ENCODE results near the gene PPP1CA. TPM values are rescaled to one million over a fixed set of nuclear protein-coding genes. Genes with fewer than 3 reads are reported as not detected.

Gene PPP1CA
- total RNA-seq, 4 donors from 2014 or later: 146 to 202 (median 185) TPM

GRCh38 chr11:67419325-67420049 is 17.8 kb upstream of the PPP1CA start:
- DNase-seq: no peak
- WGBS, 2 donors: 71% methylated on average over 1 of the region's 21 CpGs; no CpG with 5 or more reads in 1 of the 2 donors
- Histone ChIP-seq H3K27ac (peak overlapping the region; percentile 4 to 97 (median 44)), H3K27me3 (peaks cover 0 to 5% (median 0%) of the 10 kb centered on the region in 4 donors), H3K4me1 (peaks cover 42 to 84% (median 59%) of the 10 kb centered on the region in 3 donors), H3K9me3 (no peaks in the 10 kb centered on the region), H3K36me3 (no peaks in the 10 kb centered on the region), H3K4me3 (no peak overlapping the region)
- TF ChIP-seq POLR2A (IDR thresholded peaks at IDR 0.05) (no peak), CTCF (IDR thresholded peaks at IDR 0.05) (no peak)
- intact Hi-C loops (cut with DNase I): no loop called here

- Histone ChIP-seq H3K27ac (peak overlapping the region; percentile 4 to 62 (median 61)), H3K36me3 (no peaks in the 10 kb centered on the region), H3K27me3 (peaks cover 0 to 5% (median 0%) of the 10 kb centered on the region in 4 donors), H3K4me1 (peaks cover 42 to 84% (median 59%) of the 10 kb centered on the region in 3 donors), H3K9me3 (no peaks in the 10 kb centered on the region), H3K4me3 (no peak overlapping the region)
- DNase-seq: no peak
- 20 to 37% methylated on average over 2 to 12 of the region's 26 CpGs for whole genome bisulfite sequencing, 2 donors
- no peak for TF ChIP-seq POLR2A (IDR thresholded peaks at IDR 0.05)
- no peak for TF ChIP-seq CTCF (IDR thresholded peaks at IDR 0.05)
- intact Hi-C loops (cut with DNase I): no loop called here
Observed at GRCh38 chr11:67418476-67419281, 17.0 kb upstream of the PPP1CA start.

- no peak for DNase-seq
- 55% methylated on average over 4 of the region's 12 CpGs; no CpG with 5 or more reads in 1 of the 2 donors for WGBS, 2 donors
- intact Hi-C loops (cut with DNase I): no loop called here
- no peaks in the 10 kb centered on the region for H3K36me3 ChIP-seq
- no peak overlapping the region for H3K4me3 ChIP-seq
- TF ChIP-seq POLR2A (IDR thresholded peaks at IDR 0.05) (no peak), CTCF (IDR thresholded peaks at IDR 0.05) (no peak)
- H3K9me3 ChIP-seq: no peaks in the 10 kb centered on the region
- H3K4me1 ChIP-seq: peaks cover 42 to 75% (median 52%) of the 10 kb centered on the region in 3 donors
- peak overlapping the region; percentile 31 to 78 (median 60) for H3K27ac ChIP-seq
- peaks cover 0 to 13% (median 0%) of the 10 kb centered on the region in 4 donors for H3K27me3 ChIP-seq
Observed at GRCh38 chr11:67417425-67417824, 15.8 kb upstream of the PPP1CA start.

GRCh38 chr11:67416416-67417335 is 15.0 kb upstream of the PPP1CA start:
- Histone ChIP-seq H3K27me3 (peaks cover 0 to 21% (median 0%) of the 10 kb centered on the region in 4 donors), H3K4me1 (peaks cover 42 to 73% (median 52%) of the 10 kb centered on the region in 3 donors), H3K27ac (peak overlapping the region; percentile 31 to 78 (median 60)), H3K4me3 (no peak overlapping the region), H3K9me3 (no peaks in the 10 kb centered on the region), H3K36me3 (no peaks in the 10 kb centered on the region)
- intact Hi-C loops (cut with DNase I): no loop called here
- 35 to 43% methylated on average over 4 to 5 of the region's 21 CpGs for WGBS, 2 donors
- no peak for TF ChIP-seq CTCF (IDR thresholded peaks at IDR 0.05)
- no peak for TF ChIP-seq POLR2A (IDR thresholded peaks at IDR 0.05)
- no peak for DNase-seq
